H9 (cell line): Measurements from ENCODE around the gene LIPE. TPM values are rescaled to one million over a fixed set of nuclear protein-coding genes. Genes with fewer than 3 reads are reported as not detected.

Experiments
- DNase-seq: peaks from one replicate; pipeline ENCODE4 v3.0.0-alpha.2; 2017
- H2AFZ ChIP-seq: one replicate; pipeline ENCODE4 v1.6.1; 2013; ENCODE audit warnings: mild to moderate bottlenecking, low read length, control low read depth, moderate library complexity
- H2AK5ac ChIP-seq: 2 replicates; pipeline ENCODE4 v1.6.1; 2013; ENCODE audit warnings: low read length, control low read depth, mixed read lengths; ENCODE audit not compliant: insufficient read length
- H2BK120ac ChIP-seq: one replicate; pipeline ENCODE4 v1.6.1; 2013; ENCODE audit warnings: low read depth, mild to moderate bottlenecking, low read length, control low read depth, inconsistent platforms; ENCODE audit not compliant: poor library complexity, severe bottlenecking
- H2BK12ac ChIP-seq: 2 replicates; pipeline ENCODE4 v1.6.1; 2013; ENCODE audit warnings: low read length, control low read depth, mixed read lengths, low read depth; ENCODE audit not compliant: insufficient read length
- H2BK15ac ChIP-seq: 2 replicates; pipeline ENCODE4 v1.6.1; 2013; ENCODE audit warnings: low read depth, low read length, control low read depth
- H2BK20ac ChIP-seq: one replicate; pipeline ENCODE4 v1.6.1; 2013; ENCODE audit warnings: low read depth, mild to moderate bottlenecking, low read length, control low read depth, inconsistent platforms; ENCODE audit not compliant: poor library complexity, severe bottlenecking
- H2BK5ac ChIP-seq: 2 replicates; pipeline ENCODE4 v1.6.1; 2013; ENCODE audit warnings: low read length, control low read depth, mixed read lengths; ENCODE audit not compliant: insufficient read length
- H3K14ac ChIP-seq: 2 replicates; pipeline ENCODE4 v1.6.1; 2013; ENCODE audit warnings: low read length, control low read depth; ENCODE audit not compliant: insufficient read depth
- H3K18ac ChIP-seq: 2 replicates; pipeline ENCODE4 v1.6.1; 2013; ENCODE audit warnings: low read depth, mild to moderate bottlenecking, mixed read lengths, low read length, control low read depth; ENCODE audit not compliant: insufficient read length
- H3K23ac ChIP-seq: 2 replicates; pipeline ENCODE4 v1.6.1; 2013; ENCODE audit warnings: low read length, control low read depth, mixed read lengths, low read depth; ENCODE audit not compliant: insufficient read length
- H3K23me2 ChIP-seq: 2 replicates; pipeline ENCODE4 v1.6.1; 2013; ENCODE audit warnings: low read depth, mild to moderate bottlenecking, mixed read lengths, low read length, control low read depth; ENCODE audit not compliant: insufficient read length, poor library complexity, severe bottlenecking
- H3K27ac ChIP-seq: 2 replicates; pipeline ENCODE4 v1.5.1; 2013; ENCODE audit warnings: low read length, control low read depth, mixed read lengths, low read depth; ENCODE audit not compliant: insufficient read length
- H3K27me3 ChIP-seq: 2 replicates; pipeline ENCODE4 v1.6.1; 2013; ENCODE audit warnings: low read length, control low read depth, inconsistent platforms; ENCODE audit not compliant: insufficient read depth
- H3K4ac ChIP-seq: 2 replicates; pipeline ENCODE4 v1.6.1; 2013; ENCODE audit warnings: low read depth, mild to moderate bottlenecking, control low read depth, inconsistent platforms, low read length, moderate library complexity
- H3K4me1 ChIP-seq: 2 replicates; pipeline ENCODE4 v1.6.1; 2013; ENCODE audit warnings: low read length, control low read depth, inconsistent platforms; ENCODE audit not compliant: insufficient read depth
- H3K4me2 ChIP-seq: 2 replicates; pipeline ENCODE4 v1.6.1; 2013; ENCODE audit warnings: low read length, control low read depth, mixed read lengths; ENCODE audit not compliant: insufficient read length, insufficient read depth
- H3K56ac ChIP-seq: 2 replicates; pipeline ENCODE4 v1.6.1; 2013; ENCODE audit warnings: low read depth, mild to moderate bottlenecking, mixed read lengths, low read length, control low read depth; ENCODE audit not compliant: insufficient read length
- H3K79me1 ChIP-seq: 2 replicates; pipeline ENCODE4 v1.6.1; 2013; ENCODE audit warnings: low read depth, mild to moderate bottlenecking, moderate library complexity, low read length, control low read depth, inconsistent platforms; ENCODE audit not compliant: insufficient read depth, poor library complexity, severe bottlenecking
- H3K79me2 ChIP-seq: 2 replicates; pipeline ENCODE4 v1.6.1; 2013; ENCODE audit warnings: low read length, control low read depth, inconsistent platforms; ENCODE audit not compliant: insufficient read depth
- H3K9ac ChIP-seq: 2 replicates; pipeline ENCODE4 v1.6.1; 2013; ENCODE audit warnings: low read length, control low read depth, mixed read lengths; ENCODE audit not compliant: insufficient read length; ENCODE audit errors: extremely low read depth
- H3K9me3 ChIP-seq: one replicate; pipeline ENCODE4 v1.6.1; 2013; ENCODE audit warnings: low read depth, low read length, inconsistent platforms; ENCODE audit not compliant: control insufficient read depth
- H3T11ph ChIP-seq: one replicate; pipeline ENCODE4 v1.6.1; 2013; ENCODE audit warnings: mild to moderate bottlenecking, low read length, control low read depth, inconsistent platforms
- H4K20me1 ChIP-seq: one replicate; pipeline ENCODE4 v1.6.1; 2013; ENCODE audit not compliant: control insufficient read depth, insufficient read length, insufficient read depth
- H4K5ac ChIP-seq: 2 replicates; pipeline ENCODE4 v1.6.1; 2013; ENCODE audit warnings: low read depth, mild to moderate bottlenecking, mixed read lengths, low read length, control low read depth; ENCODE audit not compliant: insufficient read length
- H4K8ac ChIP-seq: replicated peaks from 2 replicates; pipeline ENCODE4 v1.6.1; 2013; ENCODE audit warnings: low read length, control low read depth, mixed read lengths, low read depth; ENCODE audit not compliant: insufficient read length
- H4K91ac ChIP-seq: 2 replicates; pipeline ENCODE4 v1.6.1; 2013; ENCODE audit warnings: low read depth, mild to moderate bottlenecking, moderate library complexity, mixed read lengths, low read length, control low read depth; ENCODE audit not compliant: insufficient read length
- H3K27ac Mint-ChIP-seq, 3 experiments: 2 replicates in 2 of 3; 3 replicates in 1 of 3; pipeline ENCODE4 v1.8.0; 2020 to 2021; ENCODE audit warnings: mixed read lengths in 3 of 3, mild to moderate bottlenecking in 1 of 3, moderate library complexity in 1 of 3
- H3K27me3 Mint-ChIP-seq: 2 replicates; pipeline ENCODE4 v1.8.0; 2021; ENCODE audit warnings: low read depth, mild to moderate bottlenecking, moderate library complexity, mixed read lengths
- H3K36me3 Mint-ChIP-seq, 3 experiments: 2 replicates in 2 of 3; 3 replicates in 1 of 3; pipeline ENCODE4 v1.8.0; 2020 to 2021; ENCODE audit warnings: low read depth in 3 of 3, mixed read lengths in 3 of 3; ENCODE audit not compliant: insufficient read depth in 1 of 3
- H3K4me1 Mint-ChIP-seq, 2 experiments: 2 replicates each; pipeline ENCODE4 v1.8.0; 2020; ENCODE audit warnings: mixed read lengths in 2 of 2
- H3K4me3 Mint-ChIP-seq, 2 experiments: 2 replicates in 1 of 2; 3 replicates in 1 of 2; pipeline ENCODE4 v1.8.0; 2020 to 2021; ENCODE audit warnings: mild to moderate bottlenecking in 2 of 2, mixed read lengths in 2 of 2, moderate library complexity in 1 of 2
- H3K9me3 Mint-ChIP-seq, 2 experiments: 2 replicates in 1 of 2; 3 replicates in 1 of 2; pipeline ENCODE4 v1.8.0; 2020; ENCODE audit warnings: mild to moderate bottlenecking in 2 of 2, mixed read lengths in 2 of 2, moderate library complexity in 1 of 2
- CTCF ChIP-seq: fragments of 200-600 bp; sonication (generic); conservative IDR thresholded peaks from 3 replicates; pipeline ENCODE4 v1.8.0; 2021; ENCODE audit warnings: antibody characterized with exemption, mild to moderate bottlenecking
- WGBS: extraction: QIAGEN DNeasy Blood & Tissue Kit; methylation state at CpG from one replicate; pipeline ENCODE4 v1.1.7; 2013; ENCODE audit warnings: missing lambda C conversion rate, low lambda C conversion rate, mixed read lengths; ENCODE audit not compliant: insufficient read length; ENCODE audit errors: extremely low coverage; 5-methylcytosine and 5-hydroxymethylcytosine counted together
- total RNA-seq: library from RNA; stranded (reverse); gene quantifications from 2 replicates; pipeline ENCODE4 v1.2.1, GENCODE V29; 2021

Gene LIPE
- total RNA-seq, 1 experiment from 2014 or later = 6.3 TPM

DNA sequence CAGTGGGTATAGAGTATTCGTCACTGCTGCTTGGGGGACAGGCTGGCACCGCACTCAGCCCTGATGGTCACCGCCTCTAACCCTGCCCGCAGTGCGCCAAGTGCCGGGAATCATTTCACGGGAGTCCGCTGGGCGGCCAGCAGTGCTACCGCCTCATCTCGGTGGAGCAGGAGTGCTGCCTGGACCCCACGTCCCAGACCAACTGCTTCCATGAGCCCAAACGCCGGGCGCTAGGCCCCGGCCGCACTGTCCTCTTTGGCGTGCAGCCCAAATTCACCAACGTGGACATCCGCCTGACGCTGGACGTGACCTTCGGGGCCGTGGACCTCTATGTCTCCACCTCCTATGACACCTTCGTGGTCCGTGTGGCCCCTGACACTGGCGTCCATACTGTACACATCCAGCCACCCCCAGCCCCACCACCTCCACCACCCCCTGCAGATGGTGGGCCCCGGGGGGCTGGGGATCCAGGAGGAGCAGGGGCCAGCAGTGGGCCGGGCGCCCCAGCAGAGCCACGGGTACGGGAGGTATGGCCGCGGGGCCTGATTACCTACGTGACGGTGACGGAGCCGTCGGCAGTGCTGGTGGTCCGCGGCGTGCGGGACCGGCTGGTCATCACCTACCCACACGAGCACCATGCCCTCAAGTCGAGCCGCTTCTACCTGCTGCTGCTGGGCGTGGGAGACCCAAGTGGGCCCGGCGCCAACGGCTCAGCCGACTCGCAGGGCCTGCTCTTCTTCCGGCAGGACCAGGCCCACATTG is 51.6 kb downstream of the LIPE start:
- Histone ChIP-seq H4K20me1 (no peaks in the 10 kb centered on the region), H3K79me2 (no peaks in the 10 kb centered on the region), H3K14ac (no peak overlapping the region), H3K9me3 (no peaks in the 10 kb centered on the region), H2AK5ac (no peak overlapping the region), H3K4me2 (no peak overlapping the region), H2BK15ac (no peak overlapping the region), H3K23ac (no peak overlapping the region), H3K18ac (no peak overlapping the region), H2BK120ac (no peak overlapping the region), H3T11ph (no peak overlapping the region), H4K5ac (no peak overlapping the region), H3K4ac (no peak overlapping the region), H3K23me2 (no peaks in the 10 kb centered on the region), H3K9ac (no peak overlapping the region), H3K4me1 (peaks cover 5% of the 10 kb centered on the region; the same call in 1 of the 2 replicates), H3K56ac (no peak overlapping the region), H3K79me1 (no peaks in the 10 kb centered on the region), H2BK5ac (no peak overlapping the region), H3K27me3 (no peaks in the 10 kb centered on the region), H3K27ac (no peak overlapping the region), H2BK20ac (no peak overlapping the region), H4K91ac (no peak overlapping the region), H2BK12ac (no peak overlapping the region), H2AFZ (no peak overlapping the region), H4K8ac (no peak overlapping the region)
- Mint-ChIP-seq H3K27ac (no peak overlapping the region; a peak in 1 of 7 replicates), H3K4me3 (no peak overlapping the region), H3K27me3 (peaks cover 9% of the 10 kb centered on the region), H3K4me1 (peaks cover 10 to 20% of the 10 kb centered on the region in 2 experiments), H3K36me3 (peaks cover 9 to 38% (median 32%) of the 10 kb centered on the region in 3 experiments; a peak in 6 of 7 replicates), H3K9me3 (no peaks in the 10 kb centered on the region)
- no peak for TF ChIP-seq CTCF
- WGBS = no CpG with 5 or more reads among the region's 54 CpGs
- no peak for DNase-seq
